ENCODE results near the gene SEMA6B.
"Not testable (repeated sequence)": the region's sequence is repeated elsewhere in the genome, so short reads cannot be mapped to it uniquely, and the experiment has no call there.

Gene SEMA6B, protein sequence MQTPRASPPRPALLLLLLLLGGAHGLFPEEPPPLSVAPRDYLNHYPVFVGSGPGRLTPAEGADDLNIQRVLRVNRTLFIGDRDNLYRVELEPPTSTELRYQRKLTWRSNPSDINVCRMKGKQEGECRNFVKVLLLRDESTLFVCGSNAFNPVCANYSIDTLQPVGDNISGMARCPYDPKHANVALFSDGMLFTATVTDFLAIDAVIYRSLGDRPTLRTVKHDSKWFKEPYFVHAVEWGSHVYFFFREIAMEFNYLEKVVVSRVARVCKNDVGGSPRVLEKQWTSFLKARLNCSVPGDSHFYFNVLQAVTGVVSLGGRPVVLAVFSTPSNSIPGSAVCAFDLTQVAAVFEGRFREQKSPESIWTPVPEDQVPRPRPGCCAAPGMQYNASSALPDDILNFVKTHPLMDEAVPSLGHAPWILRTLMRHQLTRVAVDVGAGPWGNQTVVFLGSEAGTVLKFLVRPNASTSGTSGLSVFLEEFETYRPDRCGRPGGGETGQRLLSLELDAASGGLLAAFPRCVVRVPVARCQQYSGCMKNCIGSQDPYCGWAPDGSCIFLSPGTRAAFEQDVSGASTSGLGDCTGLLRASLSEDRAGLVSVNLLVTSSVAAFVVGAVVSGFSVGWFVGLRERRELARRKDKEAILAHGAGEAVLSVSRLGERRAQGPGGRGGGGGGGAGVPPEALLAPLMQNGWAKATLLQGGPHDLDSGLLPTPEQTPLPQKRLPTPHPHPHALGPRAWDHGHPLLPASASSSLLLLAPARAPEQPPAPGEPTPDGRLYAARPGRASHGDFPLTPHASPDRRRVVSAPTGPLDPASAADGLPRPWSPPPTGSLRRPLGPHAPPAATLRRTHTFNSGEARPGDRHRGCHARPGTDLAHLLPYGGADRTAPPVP

DNA sequence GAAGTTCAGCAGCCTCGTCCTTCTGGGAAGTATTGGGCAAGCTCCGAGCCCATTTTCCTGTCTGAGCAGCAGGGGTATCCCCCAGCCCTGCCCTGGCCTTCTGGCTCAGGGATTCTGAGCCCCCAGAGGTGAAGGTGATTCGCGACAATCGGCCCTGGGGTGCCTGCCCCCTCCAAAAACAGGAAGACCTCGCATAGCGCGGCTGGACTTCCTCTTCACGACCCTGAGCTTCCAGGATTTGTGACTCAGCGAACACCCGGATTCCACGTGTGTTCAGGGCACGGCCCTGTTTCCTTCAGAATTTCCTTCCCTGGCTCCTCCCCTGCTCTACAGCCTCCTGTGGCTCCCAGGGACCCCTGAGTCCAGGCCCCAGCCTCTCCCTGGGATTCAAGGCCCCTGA is at the start of gene SEMA6B:
Gene SEMA6B, minus strand, starts transcription at position 116 of the 400 bp plus-strand sequence. CDS start 1,227 bp downstream, outside the sequence.
- no peak for DNase-seq

- DNase-seq: peak in 1 of 2 experiments; percentile 33
Measured at GRCh38 chr19:4606921-4607678, 47.6 kb upstream of the SEMA6B start.

DNA sequence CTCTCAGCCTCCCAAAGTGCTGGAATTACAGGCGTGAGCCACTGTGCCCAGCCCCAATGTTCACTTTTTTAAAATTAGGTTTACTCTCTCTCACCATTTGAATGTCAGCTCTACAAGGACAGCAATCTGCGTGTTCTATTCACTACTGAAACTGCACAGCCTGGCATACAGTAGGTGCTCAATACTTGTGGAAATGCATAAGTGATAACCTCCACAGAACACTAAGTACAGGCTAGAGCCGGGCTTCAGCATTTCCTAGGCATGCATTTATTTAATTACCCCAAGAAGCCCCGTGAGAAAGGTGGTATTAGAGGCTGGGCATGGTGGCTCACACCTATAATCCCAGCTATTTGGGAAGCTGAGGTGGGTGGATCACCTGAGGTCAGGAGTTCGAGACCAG is 46.7 kb upstream of the SEMA6B start:
- DNase-seq: no peak

- no peak for DNase-seq
Measured at GRCh38 chr19:4604912-4605311, 45.4 kb upstream of the SEMA6B start.

- no peak for DNase-seq
Measured at GRCh38 chr19:4602915-4603314, 43.4 kb upstream of the SEMA6B start.

DNA sequence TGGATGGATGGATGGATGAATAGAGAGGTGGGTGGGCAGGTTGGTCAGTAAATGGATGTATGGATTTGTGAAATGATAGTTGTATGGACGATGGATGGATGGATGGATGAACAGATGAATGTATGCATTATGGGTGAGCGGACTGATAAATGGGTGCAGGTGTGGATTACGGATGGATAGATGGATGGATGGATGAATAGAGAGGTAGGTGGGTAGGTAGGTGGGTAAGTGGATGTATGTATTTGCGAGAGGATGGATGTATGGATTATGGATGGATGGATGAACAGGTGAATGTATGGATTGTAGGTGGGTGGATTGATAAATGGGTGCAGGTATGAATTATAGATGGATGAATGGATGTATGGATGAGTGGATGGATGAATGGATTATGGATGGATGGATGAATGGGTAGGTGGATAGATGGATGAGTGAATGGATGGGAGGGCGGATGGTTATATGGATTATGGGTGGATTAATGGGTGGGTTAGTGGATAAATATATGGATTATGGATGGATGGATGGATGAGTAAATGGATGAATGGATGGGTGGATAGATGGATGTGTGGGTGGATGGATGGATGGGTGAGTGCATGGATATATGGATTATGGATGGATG is 42.8 kb upstream of the SEMA6B start:
- no peak for DNase-seq

DNA sequence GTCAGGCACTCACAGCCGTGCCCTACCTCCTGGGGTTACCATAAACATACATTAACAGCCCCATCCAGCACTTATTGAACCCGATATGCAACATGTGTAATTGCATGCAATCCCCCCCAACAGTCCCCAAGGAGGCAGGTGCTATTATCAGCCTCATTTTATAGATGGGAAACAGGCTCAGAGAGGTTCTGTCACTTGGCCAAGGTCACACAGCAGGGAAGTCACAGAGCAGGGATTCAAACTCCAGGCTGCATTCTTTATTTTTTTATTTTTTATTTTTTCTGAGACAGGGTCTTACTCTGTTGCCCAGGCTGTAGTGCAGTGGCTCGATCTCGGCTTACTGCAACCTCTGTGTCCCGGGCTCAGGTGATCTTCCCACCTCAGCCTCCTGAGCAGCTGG is 41.4 kb upstream of the SEMA6B start:
- no peak for DNase-seq

DNA sequence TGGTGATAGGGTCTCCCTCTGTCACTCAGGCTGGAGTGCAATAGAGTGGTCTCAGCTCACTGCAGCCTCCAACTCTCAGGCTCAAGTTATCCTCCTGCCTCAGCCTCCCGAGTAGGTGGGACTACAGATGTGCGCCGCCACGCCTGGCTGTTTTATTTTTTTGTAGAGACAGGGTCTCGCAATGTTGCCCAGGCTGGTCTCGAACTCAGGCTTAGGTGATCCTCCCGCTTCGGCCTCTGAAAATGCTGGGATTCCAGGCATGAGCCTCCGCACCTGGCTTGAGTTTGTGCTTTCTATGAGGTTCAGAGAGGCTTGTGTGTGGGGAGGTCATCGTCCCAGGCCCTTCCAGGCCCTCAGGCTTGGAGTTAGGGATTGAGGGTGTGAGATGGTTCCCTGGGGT is 40.6 kb upstream of the SEMA6B start:
- DNase-seq: no peak

GRCh38 chr19:4598712-4599111 is 39.2 kb upstream of the SEMA6B start:
- DNase-seq: no peak

DNA sequence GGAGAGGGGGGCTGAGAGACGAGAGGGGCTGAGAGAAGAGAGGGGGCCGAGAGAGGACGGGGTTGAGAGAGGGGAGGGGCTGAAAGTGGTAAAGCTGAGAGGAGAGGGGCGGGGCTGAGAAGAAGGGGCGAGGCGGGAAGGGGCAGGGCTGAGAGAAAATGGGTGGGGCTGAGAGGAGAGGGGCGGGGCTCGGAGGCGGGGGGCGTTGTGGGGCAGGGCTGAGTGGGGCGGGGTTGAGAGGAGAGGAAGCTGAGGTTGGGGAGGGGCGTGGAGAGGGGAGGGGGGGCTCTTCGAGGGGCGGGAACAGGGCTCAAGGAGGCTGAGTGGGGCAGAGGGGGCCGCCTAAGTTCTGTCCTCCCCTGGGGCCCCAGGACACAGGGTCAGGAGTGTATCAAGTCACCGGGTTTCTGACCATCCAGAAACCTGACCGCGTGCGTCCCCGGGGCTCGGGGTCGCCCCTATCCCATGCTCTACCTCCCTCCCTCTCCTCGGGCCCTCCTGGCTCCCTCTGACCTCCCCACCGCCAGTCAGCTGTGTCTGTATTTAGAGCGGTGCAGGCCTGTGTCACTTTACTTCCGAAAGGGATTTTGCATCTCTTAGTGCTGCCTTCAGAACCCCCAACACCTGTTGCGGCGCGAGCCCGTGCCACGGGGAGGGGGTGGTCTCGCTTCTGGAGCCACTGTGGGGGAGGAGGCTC is 38.6 kb upstream of the SEMA6B start:
- DNase-seq: no peak

- no peak for DNase-seq
Measured at GRCh38 chr19:4597278-4597974, 37.9 kb upstream of the SEMA6B start.

DNA sequence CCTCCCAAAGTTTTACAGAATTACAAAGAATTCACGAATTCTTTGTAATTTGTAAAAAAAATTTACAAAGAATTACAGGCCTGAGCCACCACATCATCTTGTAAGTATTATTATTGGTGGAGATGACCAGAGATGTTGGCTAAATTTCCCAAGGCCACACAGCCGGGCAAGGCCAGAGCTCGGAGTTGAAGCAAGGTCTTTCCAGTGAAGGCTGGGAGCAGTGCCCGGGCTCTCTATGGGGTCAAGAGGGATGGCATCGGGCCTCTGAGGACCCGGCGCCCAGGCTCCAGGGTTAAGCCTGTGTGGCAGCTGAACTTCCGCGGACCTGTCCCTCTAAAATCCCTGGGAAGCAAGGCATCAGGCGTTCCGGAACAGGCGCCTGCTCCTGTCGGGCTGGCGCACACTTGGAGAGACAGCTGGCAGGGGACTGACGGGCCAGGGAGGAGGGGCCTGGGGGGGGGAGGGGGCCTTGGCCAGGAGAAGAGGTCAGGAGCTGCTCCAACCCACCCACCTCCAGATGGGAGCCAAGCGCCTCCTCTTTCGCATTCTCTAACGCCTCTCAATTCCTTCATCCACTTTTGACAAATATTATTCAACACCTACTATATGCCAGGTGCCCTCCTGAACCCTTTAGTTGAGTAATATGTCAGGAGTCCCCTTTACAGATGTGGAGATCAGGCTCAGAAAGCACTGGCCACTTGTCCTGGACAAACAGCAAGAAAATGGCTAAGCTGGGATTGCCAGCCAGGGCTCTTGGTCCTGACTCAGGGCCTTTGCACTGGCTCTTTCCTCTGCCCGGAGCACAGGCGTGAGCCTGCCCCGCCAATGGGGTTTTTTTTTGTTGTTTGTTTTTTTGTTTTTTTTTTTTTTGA is 36.8 kb upstream of the SEMA6B start:
- no peak for DNase-seq

GRCh38 chr19:4595158-4595557 is 35.7 kb upstream of the SEMA6B start:
- DNase-seq: not testable (repeated sequence)

DNA sequence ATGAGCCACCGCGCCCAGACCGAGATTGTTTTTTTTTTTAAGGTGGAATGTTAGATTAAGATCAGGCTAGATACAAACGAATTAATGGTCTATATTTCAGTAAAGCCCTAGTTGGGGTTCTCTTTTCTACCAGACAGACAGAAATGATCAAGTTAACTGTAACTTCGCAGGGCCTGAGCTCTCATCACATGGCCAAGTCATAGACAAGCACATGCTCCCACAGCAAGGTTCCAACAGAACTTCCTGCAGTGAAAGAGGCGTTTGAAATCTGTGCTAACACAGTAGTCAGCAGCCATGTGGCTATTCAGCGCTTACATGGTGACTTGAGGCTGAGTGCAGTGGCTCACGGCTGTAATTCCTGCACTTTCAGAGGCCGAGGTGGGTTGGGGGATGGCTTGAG is 34.7 kb upstream of the SEMA6B start:
- no peak for DNase-seq

GRCh38 chr19:4593409-4593851 is 33.9 kb upstream of the SEMA6B start:
- no peak for DNase-seq

DNA sequence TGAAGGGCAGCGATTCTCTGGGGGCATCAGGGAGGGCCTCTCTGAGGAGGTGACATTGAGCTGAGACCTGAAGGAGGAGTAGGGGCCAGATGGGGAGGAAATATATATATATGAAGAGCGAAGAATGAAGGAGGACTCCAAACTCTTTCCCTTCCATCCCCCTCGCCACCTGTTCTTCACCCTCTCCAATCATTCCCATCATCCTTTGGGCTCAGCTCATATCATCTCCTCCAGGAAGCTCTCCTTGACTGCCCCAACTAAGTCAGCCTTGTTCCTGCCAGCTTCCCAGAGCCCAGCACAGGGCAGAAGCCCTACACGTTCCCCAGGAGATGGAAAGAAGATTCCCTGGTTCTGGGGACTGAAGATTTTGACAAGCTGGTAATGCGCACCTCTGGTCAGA is 33.0 kb upstream of the SEMA6B start:
- DNase-seq: no peak

- DNase-seq: no peak
Measured at GRCh38 chr19:4591320-4591719, 31.8 kb upstream of the SEMA6B start.

DNA sequence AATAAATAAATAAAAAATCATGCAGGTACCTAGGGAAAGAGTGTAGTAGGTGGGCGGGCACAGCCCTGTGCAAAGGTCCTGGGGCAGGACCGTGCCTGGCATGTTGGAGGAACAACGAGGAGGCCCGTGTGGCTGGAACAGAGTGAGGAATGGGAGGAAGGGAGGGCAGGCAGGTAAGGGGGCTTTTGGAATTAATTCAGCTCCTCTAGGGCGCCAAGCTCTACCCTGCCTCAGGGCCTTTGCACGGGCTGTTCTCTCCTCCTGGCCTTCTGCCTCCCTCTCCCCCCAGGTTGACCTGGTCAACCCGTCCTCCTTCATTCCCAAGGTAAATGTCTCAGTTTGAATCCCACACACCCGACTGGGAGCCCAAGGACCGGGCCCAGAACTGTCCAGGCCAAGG is 31.1 kb upstream of the SEMA6B start:
- DNase-seq: no peak

DNA sequence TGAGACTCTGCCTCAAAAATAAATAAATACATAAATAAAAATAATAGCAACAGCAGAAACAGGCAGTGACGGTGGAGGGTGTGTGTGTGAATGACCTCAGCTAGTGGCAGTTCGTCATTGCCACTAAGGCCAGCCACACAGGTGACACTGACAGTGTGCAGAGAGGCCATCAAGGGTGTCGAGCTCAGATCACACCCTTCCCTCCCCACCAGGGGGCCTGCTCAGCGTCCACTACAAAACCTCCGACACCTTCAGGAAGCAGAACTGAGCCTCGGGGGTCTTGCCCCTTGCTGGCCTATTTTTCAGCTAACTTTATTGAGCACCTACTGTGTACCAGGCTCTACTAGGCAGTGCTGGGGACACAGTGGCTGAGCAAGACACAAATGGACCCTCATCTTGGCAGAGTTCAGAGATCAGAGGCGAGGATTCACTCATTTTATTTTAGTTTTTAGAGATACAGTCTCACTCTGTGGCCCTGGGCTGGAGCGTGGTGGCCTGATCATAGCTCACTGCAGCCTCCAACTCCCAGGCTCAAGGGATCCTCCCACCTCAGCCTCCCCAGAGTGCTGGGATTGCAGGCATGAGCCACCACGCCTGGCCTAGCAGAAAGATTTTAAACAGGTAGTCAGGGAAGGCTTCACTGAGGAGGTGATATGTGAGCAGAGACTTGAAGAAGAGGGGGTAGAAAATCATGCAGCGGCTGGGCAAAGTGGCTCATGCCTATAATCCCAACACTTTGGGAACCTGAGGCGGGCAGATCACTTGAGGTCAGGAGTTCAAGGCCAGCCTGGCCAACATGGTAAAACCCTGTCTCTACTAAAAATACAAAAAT is 30.3 kb upstream of the SEMA6B start:
- DNase-seq: peak in 1 of 2 experiments; percentile 7

Measured in NCI-H1930 (cell line).